Breast epithelium (tissue), 3 donors: ENCODE measurements around the gene CRAMP1.

ENCODE experiments used
- CTCF ChIP-seq, 3 donors: fragments of 450-650 bp; IDR thresholded peaks; one replicate each; pipeline ENCODE4 v1.5.1; 2016 to 2017; ENCODE audit warnings: antibody characterized with exemption in 3 of 3, mild to moderate bottlenecking in 3 of 3, moderate library complexity in 3 of 3
- POLR2A ChIP-seq: fragments of 450-650 bp; IDR thresholded peaks from one replicate; pipeline ENCODE4 v1.6.1; 2016; ENCODE audit warnings: antibody characterized with exemption, mild to moderate bottlenecking, moderate library complexity

- no peak for TF ChIP-seq POLR2A
- no peak for TF ChIP-seq CTCF (IDR thresholded peaks at IDR 0.05)
These were observed 31.2 kb upstream of the CRAMP1 start for GRCh38 chr16:1580956-1581355.
